Adrenal gland (tissue), 12 donors: Measurements from ENCODE around the gene PLIN1. TPM values are rescaled to one million over a fixed set of nuclear protein-coding genes. Genes with fewer than 3 reads are reported as not detected.

Experiments
- DNase-seq, 7 donors: peaks; one replicate each; pipeline ENCODE4 v3.0.0-alpha.2; 2019 to 2020
- H3K27ac ChIP-seq, 5 donors: fragments of 200-600 bp; sonication (generic) in 4 of 5; 1 replicate in 3 of 5; 2 replicates in 2 of 5; pipeline versions ENCODE4 v1.5.1 to v1.8.0; 2016 to 2020; ENCODE audit warnings: mild to moderate bottlenecking in 1 of 5
- H3K27me3 ChIP-seq: fragments of 200-600 bp; 2 replicates; pipeline ENCODE4 v1.8.0; 2021
- H3K36me3 ChIP-seq, 2 donors: fragments of 200-600 bp; replicated peaks in 1 of 2; 1 replicate in 1 of 2; 2 replicates in 1 of 2; pipeline versions ENCODE4 v1.5.1 to v1.8.0; 2018 to 2022
- H3K4me1 ChIP-seq, 2 donors: fragments of 200-600 bp; replicated peaks in 1 of 2; 1 replicate in 1 of 2; 2 replicates in 1 of 2; pipeline versions ENCODE4 v1.5.1 to v1.8.0; 2018 to 2021
- H3K4me3 ChIP-seq, 4 donors: fragments of 200-600 bp; sonication (generic) in 3 of 4; one replicate each; pipeline ENCODE4 v1.5.1; 2016 to 2018
- H3K9me3 ChIP-seq, 3 donors: fragments of 200-600 bp; sonication (generic) in 1 of 3; replicated peaks in 1 of 3; 1 replicate in 2 of 3; 2 replicates in 1 of 3; pipeline versions ENCODE4 v1.5.1 to v1.8.0; 2016 to 2021
- POLR2A ChIP-seq, 2 donors: fragments of 450-650 bp; IDR thresholded peaks; one replicate each; pipeline ENCODE4 v1.6.1; 2017; ENCODE audit warnings: antibody characterized with exemption in 2 of 2, mild to moderate bottlenecking in 2 of 2, moderate library complexity in 1 of 2
- WGBS, 4 donors: extraction: QIAGEN DNeasy Blood & Tissue Kit in 2 of 4; methylation state at CpG; one replicate each; pipeline versions ENCODE4 v1.1.5 to v1.1.7; 2013 to 2017; 5-methylcytosine and 5-hydroxymethylcytosine counted together
- intact Hi-C, 2 donors: fragments of 100-400 bp; cut with DNase I; formaldehyde crosslinking; loops; one replicate each; pipeline versions ENCODE4 v1.14.1 to v1.15.0; 2022 to 2023
- polyA plus RNA-seq, 3 donors: library from polyadenylated mRNA; stranded (reverse); fragments of 200-250 nt in 2 of 3; fragments of 350-450 nt in 1 of 3; fragmentation: Illumina TruSeq in 1 of 3; extraction: RNeasy Lipid Tissue Mini Kit (QIAGEN cat#74804) in 1 of 3; gene quantifications; one replicate each; pipeline ENCODE4 v1.2.3, GENCODE V29; 2013 to 2014
- total RNA-seq, 9 donors: library from RNA; depleted of rRNA in 4 of 9; stranded (reverse); fragments of >200 nt in 4 of 9; fragments of 120-200 nt in 1 of 9; fragmentation: NEBNext Ultra II Directional in 1 of 9; extraction: Animal tissue kit (Norgen Biotek cat#: 25700) in 1 of 9; gene quantifications; one replicate each; pipeline versions ENCODE4 v1.1.0 to v1.2.4, GENCODE V29; 2013 to 2023
- TF ChIP-seq, protein P1 (sequence below), 6 experiments: fragments of 450-650 bp in 4 of 6; fragments of 200-600 bp in 2 of 6; sonication (generic) in 1 of 6; IDR thresholded peaks; 1 replicate in 5 of 6; 2 replicates in 1 of 6; pipeline versions ENCODE4 v1.5.1 to v1.8.0; 2016 to 2021; ENCODE audit warnings: antibody characterized with exemption in 6 of 6, mild to moderate bottlenecking in 2 of 6, moderate library complexity in 1 of 6
- donor health status: healthy with polysubstance abuse.
- donor health status: Bipolar disorder and iron deficiency.
- donor health status: DM: yes; HTN: yes; CAD: no.
- donor health status: DM: no; HTN: no; CAD: no.
- donor health status: DM: no; HTN: no; CAD: no.
- donor health status: DM: yes; HTN: yes; CAD: no.

PLIN1 gene
- total and polyA plus RNA-seq, 12 donors, result 0.11 to 199 (median 6.3) TPM

DNA sequence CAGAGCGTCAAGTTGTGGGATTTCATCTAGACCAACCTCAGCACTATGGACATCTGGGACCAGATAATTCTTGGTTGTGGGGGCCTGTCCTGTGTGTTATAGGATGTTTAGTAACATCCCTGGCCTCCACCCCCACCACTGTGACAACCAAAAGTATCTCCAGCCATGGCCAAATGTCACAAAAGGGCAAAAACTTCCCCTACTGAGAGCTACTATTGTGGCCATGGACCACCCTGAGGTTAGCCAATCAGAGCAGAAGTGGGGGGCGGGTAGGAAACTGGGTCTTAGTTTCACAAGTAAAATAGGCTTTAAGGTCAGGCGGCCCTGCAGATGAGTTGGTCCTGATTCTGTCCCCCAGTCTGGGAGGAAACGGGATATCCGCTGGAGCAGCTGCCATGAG is 49.3 kb downstream of the PLIN1 start:
- no peaks in the 10 kb centered on the region for H3K4me1 ChIP-seq
- no peak for DNase-seq
- no peaks in the 10 kb centered on the region for H3K27me3 ChIP-seq
- TF ChIP-seq, protein P1, sequence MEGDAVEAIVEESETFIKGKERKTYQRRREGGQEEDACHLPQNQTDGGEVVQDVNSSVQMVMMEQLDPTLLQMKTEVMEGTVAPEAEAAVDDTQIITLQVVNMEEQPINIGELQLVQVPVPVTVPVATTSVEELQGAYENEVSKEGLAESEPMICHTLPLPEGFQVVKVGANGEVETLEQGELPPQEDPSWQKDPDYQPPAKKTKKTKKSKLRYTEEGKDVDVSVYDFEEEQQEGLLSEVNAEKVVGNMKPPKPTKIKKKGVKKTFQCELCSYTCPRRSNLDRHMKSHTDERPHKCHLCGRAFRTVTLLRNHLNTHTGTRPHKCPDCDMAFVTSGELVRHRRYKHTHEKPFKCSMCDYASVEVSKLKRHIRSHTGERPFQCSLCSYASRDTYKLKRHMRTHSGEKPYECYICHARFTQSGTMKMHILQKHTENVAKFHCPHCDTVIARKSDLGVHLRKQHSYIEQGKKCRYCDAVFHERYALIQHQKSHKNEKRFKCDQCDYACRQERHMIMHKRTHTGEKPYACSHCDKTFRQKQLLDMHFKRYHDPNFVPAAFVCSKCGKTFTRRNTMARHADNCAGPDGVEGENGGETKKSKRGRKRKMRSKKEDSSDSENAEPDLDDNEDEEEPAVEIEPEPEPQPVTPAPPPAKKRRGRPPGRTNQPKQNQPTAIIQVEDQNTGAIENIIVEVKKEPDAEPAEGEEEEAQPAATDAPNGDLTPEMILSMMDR (IDR thresholded peaks at IDR 0.05), result no peak
- TF ChIP-seq POLR2A (IDR thresholded peaks at IDR 0.05), result no peak
- H3K27ac ChIP-seq, result no peak overlapping the region
- peaks cover 0 to 45% of the 10 kb centered on the region in 2 donors for H3K36me3 ChIP-seq
- 94 to 97% (median 95%) methylated on average over 5 of the region's 5 CpGs for WGBS, 4 donors
- no peak overlapping the region for H3K4me3 ChIP-seq
- H3K9me3 ChIP-seq, result no peaks in the 10 kb centered on the region
- intact Hi-C loops, result no loop called here

DNA sequence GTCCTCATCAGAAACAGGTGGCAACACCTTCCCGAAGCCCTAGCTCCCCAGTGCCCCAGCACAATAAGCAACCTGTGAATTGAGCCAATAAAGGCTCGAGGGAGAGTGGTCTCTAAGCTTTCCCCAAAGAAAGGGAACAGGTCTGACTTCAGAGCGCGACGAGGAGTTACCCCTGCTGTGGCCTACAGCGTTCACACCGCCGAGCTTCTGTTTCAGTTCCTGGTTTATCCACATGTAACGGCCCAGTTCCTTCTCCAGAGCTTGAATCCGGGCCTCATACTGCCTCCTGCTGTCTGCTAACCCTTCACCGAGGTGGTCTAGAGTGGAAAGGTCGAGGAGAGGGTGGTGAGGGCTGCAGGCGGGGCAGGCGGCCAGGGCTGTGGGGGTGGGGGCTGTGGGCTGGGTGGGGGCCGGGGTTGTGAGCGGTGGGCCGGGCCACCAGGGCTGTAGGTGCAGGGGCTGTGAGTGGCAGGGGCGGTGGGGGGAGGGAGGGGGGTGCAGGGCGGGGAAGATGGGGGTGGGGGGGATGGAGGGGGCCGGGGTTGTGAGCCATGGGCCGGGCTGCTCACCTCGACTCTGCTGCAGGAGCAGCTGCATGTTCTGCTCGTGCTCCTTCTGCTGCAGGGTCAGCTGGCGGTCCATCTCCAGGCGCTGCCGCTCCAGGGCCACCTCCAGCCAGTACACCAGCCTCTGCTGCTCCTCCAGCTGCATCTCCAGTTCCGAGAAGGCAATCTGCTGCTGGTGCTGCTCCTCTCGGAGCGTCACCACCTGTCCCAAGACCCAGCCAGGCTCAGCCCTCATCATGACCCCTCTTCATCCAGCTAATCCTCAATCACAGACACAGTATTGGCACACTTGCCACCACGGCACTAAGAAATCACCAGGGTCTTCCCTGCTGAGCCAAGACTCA is 50.1 kb downstream of the PLIN1 start:
- intact Hi-C loops, result no loop called here
- 91 to 96% (median 93%) methylated on average over 17 to 29 of the region's 30 CpGs for WGBS, 4 donors
- Histone ChIP-seq H3K27me3 (no peaks in the 10 kb centered on the region), H3K36me3 (peaks cover 0 to 45% of the 10 kb centered on the region in 2 donors), H3K27ac (no peak overlapping the region), H3K9me3 (no peaks in the 10 kb centered on the region), H3K4me3 (no peak overlapping the region), H3K4me1 (no peaks in the 10 kb centered on the region)
- no peak for TF ChIP-seq POLR2A (IDR thresholded peaks at IDR 0.05)
- TF ChIP-seq, protein P1 (IDR thresholded peaks at IDR 0.05), result no peak
- no peak for DNase-seq

DNA sequence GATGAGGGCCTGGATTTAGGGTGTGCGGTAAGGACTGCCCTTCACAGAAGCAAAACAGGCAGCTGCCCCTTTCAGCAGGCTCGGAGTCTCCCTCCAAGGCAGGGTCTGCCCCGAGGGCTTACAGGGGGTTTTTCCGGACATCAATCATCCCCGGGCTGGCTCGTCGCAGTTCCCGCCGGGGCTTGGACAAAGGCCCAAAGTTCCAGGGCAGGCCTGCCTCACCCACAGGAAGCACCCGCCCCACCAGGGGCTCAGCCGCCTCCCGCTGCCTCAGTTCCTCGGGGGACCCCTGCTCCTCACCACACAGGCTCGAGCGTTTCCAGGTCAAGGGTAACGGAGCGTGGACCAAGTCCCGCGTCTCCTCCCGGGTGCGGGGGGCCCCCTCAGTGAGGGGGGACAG is 50.9 kb downstream of the PLIN1 start:
- Histone ChIP-seq H3K4me3 (no peak overlapping the region), H3K27me3 (no peaks in the 10 kb centered on the region), H3K27ac (no peak overlapping the region), H3K9me3 (no peaks in the 10 kb centered on the region), H3K4me1 (no peaks in the 10 kb centered on the region), H3K36me3 (peaks cover 0 to 42% of the 10 kb centered on the region in 2 donors)
- no peak for DNase-seq
- intact Hi-C loops, result no loop called here
- whole genome bisulfite sequencing, 4 donors, result 80 to 86% (median 83%) methylated on average over 1 to 21 of the region's 21 CpGs
- TF ChIP-seq, protein P1 (IDR thresholded peaks at IDR 0.05), result no peak
- TF ChIP-seq POLR2A (IDR thresholded peaks at IDR 0.05), result no peak

DNA sequence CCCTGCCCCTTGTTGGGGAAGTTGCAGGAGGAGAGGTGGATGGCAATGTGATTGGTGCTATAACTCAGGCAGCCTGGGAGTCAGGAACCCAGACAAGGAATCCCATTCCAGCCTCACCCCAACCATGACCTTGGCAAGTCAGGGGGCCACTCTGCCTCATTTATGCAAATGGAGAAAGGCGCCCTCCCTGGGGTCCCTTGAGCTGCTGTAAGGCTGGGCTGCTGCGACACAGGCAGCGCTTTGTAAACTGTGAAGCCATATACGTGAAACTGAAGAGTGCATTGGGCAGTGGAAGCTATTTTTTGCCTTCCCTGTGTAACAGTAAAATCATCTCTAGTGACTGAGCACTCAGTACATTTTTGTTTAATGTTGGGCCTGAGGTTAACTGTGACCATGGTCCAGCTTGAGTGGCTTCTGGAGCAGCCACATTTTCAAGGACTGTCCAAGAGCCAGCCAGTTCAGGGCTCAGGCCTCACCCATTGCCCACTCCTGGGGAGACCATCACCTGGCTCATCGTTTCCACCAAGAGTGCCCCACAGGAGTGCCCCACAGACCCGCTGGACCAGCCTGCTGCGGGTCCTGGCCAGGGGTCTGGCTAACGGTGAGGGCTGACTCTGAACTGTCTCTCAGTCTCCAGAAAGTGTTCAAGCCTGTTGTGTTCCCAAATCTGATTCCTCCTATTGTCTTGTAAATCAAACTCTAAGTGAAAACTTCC is 51.8 kb downstream of the PLIN1 start:
- H3K9me3 ChIP-seq, result no peaks in the 10 kb centered on the region
- H3K27me3 ChIP-seq, result no peaks in the 10 kb centered on the region
- TF ChIP-seq, protein P1 (IDR thresholded peaks at IDR 0.05), result no peak
- TF ChIP-seq POLR2A (IDR thresholded peaks at IDR 0.05), result no peak
- H3K4me3 ChIP-seq, result no peak overlapping the region
- peaks cover 0 to 38% of the 10 kb centered on the region in 2 donors for H3K36me3 ChIP-seq
- H3K27ac ChIP-seq, result no peak overlapping the region
- intact Hi-C loops, result no loop called here
- H3K4me1 ChIP-seq, result no peaks in the 10 kb centered on the region
- 88 to 96% (median 94%) methylated on average over 7 to 8 of the region's 8 CpGs for WGBS, 4 donors
- no peak for DNase-seq
